Fibroblast of skin of left quadriceps (primary cell): ENCODE results near the gene PPP1R26.
A peak's percentile ranks its signal among the peaks of the same experiment; 100 is the strongest.

Experiments
- DNase-seq, 2 experiments: peaks; one replicate each; pipeline ENCODE4 v3.0.0-alpha.2; 2013; ENCODE audit warnings: low read depth in 2 of 2

Gene PPP1R26

GRCh38 chr9:135489188-135489906 lies 9.8 kb downstream of the PPP1R26 start:
- DNase-seq = no peak

- DNase-seq = no peak
Measured at GRCh38 chr9:135490166-135490870, 10.7 kb downstream of the PPP1R26 start.

GRCh38 chr9:135490980-135491464 lies 11.4 kb downstream of the PPP1R26 start:
- DNase-seq = no peak

- no peak for DNase-seq
Measured at GRCh38 chr9:135491764-135492163, 12.2 kb downstream of the PPP1R26 start.

GRCh38 chr9:135492886-135493669 lies 13.5 kb downstream of the PPP1R26 start:
- DNase-seq = no peak

- DNase-seq = no peak
Measured at GRCh38 chr9:135494791-135495559, 15.4 kb downstream of the PPP1R26 start.

- no peak for DNase-seq
Measured at GRCh38 chr9:135498381-135499126, 19.0 kb downstream of the PPP1R26 start.

GRCh38 chr9:135499326-135500070 lies 19.9 kb downstream of the PPP1R26 start:
- peak; percentile 54 to 62 for DNase-seq

GRCh38 chr9:135500071-135500524 lies 20.5 kb downstream of the PPP1R26 start:
- no peak for DNase-seq

- DNase-seq = peak; percentile 53 to 64
Measured at GRCh38 chr9:135500525-135501260, 21.1 kb downstream of the PPP1R26 start, which contains the start of gene MRPS2. MRPS2 (plus strand) TSS chr9:135500682; CDS start chr9:135500711, 29 bp downstream.

GRCh38 chr9:135501261-135502167 lies 21.9 kb downstream of the PPP1R26 start:
- peak in 1 of 2 experiments; percentile 15 for DNase-seq

- no peak for DNase-seq
Measured at GRCh38 chr9:135502168-135502872, 22.7 kb downstream of the PPP1R26 start.

GRCh38 chr9:135502873-135503321 lies 23.3 kb downstream of the PPP1R26 start:
- no peak for DNase-seq

- DNase-seq = no peak
Measured at GRCh38 chr9:135503371-135504261, 24.0 kb downstream of the PPP1R26 start.

GRCh38 chr9:135504262-135505243 lies 25.0 kb downstream of the PPP1R26 start:
- peak in 1 of 2 experiments; percentile 3 for DNase-seq
